NCI-H146 treated with DMSO at 0.1 percent for 48 hours (cell line): ENCODE measurements around the gene AP2M1.
"Not testable (repeated sequence)": the region's sequence is repeated elsewhere in the genome, so short reads cannot be mapped to it uniquely, and the experiment has no call there.

Experiments used
- DNase-seq: peaks from one replicate; lab custom pipeline; 2025; ENCODE audit not compliant: unreplicated experiment; lab: John Stamatoyannopoulos, UW

The AP2M1 gene

GRCh38 chr3:184156522-184156955, 18.1 kb upstream of the AP2M1 start:
- no peak for DNase-seq

DNA sequence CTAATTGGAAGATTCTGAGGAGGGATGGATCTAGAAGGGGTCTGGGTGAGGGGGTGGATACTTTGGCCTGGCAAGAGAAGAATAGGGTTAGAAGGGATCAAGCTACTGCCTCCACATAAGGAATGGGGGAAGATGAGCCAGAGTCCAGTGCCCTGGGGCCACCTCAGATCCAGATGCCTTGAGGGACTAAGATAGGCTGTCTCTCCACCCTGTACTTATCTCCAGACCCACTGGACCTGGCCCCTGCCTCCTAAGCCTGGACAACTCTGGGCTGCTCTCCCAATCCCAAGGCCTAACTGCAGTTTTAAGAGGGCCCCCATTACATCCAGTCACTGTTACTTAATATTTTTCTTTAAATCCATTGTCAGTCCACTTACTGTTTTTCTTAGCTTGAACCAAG, 17.4 kb upstream of the AP2M1 start:
- no peak for DNase-seq

- no peak for DNase-seq
Observed at GRCh38 chr3:184158404-184158803, 16.3 kb upstream of the AP2M1 start.

GRCh38 chr3:184160456-184160855, 14.2 kb upstream of the AP2M1 start:
- DNase-seq = no peak

DNA sequence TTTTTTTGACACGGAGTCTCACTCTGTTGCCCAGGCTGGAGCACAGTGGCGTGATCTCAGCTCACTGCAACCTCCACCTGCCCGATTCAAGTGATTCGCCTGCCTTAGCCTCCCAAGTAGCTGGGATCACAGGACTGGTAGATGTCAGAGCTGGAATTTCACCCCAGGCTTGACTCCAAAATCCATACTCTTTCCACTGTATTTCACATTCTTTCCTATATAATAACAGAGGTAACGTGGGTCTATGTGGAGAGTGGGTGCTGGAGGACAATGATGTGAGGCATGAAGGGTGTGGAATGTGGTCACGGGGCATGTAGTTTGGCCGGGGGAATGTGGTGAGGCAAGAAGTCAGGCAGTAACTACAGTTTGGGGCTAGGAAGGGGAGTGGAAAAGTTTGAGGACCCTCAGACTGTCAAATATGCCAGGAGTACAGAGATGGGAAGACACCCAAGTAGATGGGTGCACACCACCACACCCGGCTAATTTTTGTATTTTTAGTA, 12.0 kb upstream of the AP2M1 start:
- DNase-seq = not testable (repeated sequence)

GRCh38 chr3:184164648-184165330, 9.9 kb upstream of the AP2M1 start:
- no peak for DNase-seq

GRCh38 chr3:184165543-184165942, 9.1 kb upstream of the AP2M1 start:
- DNase-seq = no peak

DNA sequence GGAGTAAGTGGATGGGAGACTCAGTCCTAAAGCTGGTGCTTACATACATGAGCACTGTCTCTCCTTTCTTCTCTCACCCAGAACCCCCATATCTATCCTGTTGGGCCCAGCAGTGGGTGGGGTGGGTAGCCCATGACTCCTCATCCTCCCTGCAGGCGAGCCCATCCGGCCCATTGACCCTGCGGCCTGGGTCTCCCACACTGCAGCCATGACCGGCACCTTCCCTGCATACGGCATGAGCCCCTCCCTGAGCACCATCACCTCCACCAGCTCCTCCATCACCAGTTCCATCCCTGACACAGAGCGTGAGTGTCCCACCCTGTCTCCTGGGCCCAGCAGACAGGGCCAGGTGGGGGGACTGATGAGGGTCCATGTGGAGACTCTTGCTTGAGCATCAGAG, 8.0 kb upstream of the AP2M1 start:
- no peak for DNase-seq

DNA sequence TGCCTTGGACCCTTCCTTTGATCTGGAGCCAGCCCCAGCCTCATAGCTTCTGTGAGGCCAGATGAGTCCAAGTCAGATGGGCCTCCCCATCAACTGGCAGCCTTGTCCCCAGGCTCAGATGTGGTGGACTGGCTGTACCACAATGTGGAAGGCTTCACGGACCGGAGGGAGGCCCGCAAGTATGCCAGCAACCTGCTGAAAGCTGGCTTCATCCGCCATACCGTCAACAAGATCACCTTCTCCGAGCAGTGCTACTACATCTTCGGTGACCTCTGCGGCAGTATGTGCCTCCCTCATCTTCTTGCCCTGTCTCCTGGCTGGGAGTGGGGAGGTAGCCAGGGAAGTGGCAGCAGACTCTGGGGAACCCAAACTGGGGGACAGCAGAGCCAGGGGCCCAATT, 6.9 kb upstream of the AP2M1 start:
- no peak for DNase-seq

- no peak for DNase-seq
Observed at GRCh38 chr3:184168363-184169120, 6.1 kb upstream of the AP2M1 start.

DNA sequence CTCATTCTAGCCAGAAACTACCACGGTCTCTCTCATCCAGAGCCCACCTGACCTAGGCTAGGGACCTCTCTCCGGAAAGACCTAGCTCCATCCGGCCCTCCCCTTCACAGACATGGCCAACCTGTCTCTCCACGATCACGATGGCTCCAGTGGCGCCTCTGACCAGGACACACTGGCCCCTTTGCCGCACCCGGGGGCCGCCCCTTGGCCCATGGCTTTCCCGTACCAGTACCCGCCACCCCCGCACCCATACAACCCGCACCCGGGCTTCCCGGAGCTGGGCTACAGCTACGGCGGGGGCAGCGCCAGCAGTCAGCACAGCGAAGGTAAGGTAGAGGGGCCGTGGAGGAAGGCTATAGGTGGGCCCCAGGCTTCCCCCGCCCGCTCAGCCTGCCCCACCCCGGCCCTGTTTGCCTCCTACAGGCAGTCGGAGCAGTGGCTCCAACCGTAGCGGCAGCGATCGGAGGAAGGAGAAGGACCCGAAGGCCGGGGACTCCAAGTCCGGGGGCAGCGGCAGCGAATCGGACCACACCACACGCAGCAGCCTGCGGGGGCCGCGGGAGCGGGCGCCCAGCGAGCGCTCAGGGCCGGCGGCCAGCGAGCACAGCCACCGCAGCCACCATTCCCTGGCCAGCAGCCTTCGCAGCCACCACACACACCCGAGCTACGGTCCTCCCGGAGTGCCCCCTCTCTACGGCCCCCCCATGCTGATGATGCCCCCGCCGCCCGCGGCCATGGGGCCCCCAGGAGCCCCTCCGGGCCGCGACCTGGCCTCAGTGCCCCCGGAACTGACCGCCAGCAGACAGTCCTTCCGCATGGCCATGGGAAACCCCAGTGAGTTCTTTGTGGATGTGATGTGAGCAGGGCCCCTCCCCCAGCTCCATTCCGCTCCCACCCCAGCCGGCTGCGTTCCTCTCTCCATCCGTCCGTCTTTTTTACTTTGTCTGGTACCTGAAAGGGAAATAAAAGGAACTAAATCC, 4.5 kb upstream of the AP2M1 start:
- DNase-seq = no peak

GRCh38 chr3:184171562-184171961, 3.1 kb upstream of the AP2M1 start:
- no peak for DNase-seq

GRCh38 chr3:184172681-184173373, 1.8 kb upstream of the AP2M1 start:
- DNase-seq = no peak

DNA sequence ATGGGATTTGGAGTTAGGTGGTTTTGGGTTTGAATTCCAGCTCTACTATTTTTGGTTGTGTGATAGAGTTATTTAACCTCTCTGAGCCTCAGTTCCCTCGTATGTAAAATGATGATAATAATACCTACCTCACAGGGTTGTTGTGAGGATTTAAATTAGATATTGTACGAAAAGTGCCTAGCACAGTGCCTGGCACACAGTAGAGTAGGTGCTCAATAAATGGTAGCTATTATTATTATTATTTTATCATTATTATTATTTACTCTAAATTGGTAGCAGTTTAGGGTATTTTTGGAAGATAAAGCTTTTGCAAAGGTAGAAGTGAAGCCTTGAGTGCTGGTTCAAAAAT, 1.3 kb upstream of the AP2M1 start:
- DNase-seq = no peak

DNA sequence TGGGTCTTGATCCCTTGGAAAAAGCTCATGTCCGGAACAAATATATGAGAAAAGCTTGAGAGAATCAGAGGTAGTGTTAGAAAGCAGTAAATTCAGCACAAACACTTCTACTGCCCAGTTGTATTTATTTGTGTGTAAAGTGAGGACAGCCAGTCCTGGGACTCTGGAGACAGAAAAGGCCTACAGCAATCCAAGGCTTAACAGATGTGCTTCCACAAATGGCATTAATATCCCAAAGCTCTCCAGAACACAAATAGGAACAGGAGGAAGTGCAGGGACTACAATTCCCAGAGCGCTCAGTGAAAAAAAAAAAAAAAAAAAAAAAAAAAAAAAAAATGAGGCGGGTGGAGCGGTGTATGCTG, 390 bp upstream of the AP2M1 start:
- DNase-seq = no peak

- no peak for DNase-seq
Observed at GRCh38 chr3:184175506-184175905, 851 bp downstream of the AP2M1 start.

DNA sequence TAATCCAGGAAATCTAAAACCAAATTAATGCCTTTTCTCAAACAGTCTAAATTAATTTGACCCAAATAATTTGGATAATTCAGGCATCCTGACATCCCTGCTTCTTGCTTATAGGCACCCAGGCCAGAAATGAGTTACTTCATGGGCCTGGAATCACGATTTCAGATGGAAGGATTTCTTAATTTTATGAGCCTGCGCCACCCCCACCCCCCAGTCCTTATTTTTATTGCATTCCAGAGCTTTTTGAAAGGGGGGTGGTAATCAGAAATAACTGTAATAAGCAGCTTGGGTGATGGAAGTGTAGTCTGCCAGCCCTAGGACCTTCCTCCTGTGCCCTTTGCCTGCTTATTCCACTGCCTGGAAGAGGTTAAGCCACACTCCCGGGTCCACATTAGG, 1.3 kb downstream of the AP2M1 start:
- no peak for DNase-seq

- no peak for DNase-seq
Observed at GRCh38 chr3:184176377-184177330, 2.0 kb downstream of the AP2M1 start.

- no peak for DNase-seq
Observed at GRCh38 chr3:184177331-184177731, 2.7 kb downstream of the AP2M1 start.
